Vagina (tissue), 2 donors: ENCODE data around the gene GFAP. TPM values are rescaled to one million over a fixed set of nuclear protein-coding genes. Genes with fewer than 3 reads are reported as not detected.

Source experiments
- DNase-seq, 2 donors: peaks; one replicate each; pipeline ENCODE4 v3.0.0-alpha.2; 2017; ENCODE audit errors: extremely low spot score in 2 of 2
- H3K27ac ChIP-seq: fragments of 200-600 bp; sonication (generic); one replicate; pipeline ENCODE4 v1.5.1; 2019
- H3K27me3 ChIP-seq: fragments of 200-600 bp; sonication (generic); one replicate; pipeline ENCODE4 v1.5.1; 2019
- H3K36me3 ChIP-seq, 2 donors: fragments of 200-600 bp; sonication (generic); one replicate each; pipeline ENCODE4 v1.5.1; 2017 to 2019
- H3K4me1 ChIP-seq: fragments of 200-600 bp; sonication (generic); one replicate; pipeline ENCODE4 v1.5.1; 2019
- H3K4me3 ChIP-seq, 2 donors: fragments of 200-600 bp; sonication (generic); 1 replicate in 1 of 2; 2 replicates in 1 of 2; pipeline ENCODE4 v1.5.1; 2016 to 2019
- H3K9me3 ChIP-seq: fragments of 200-600 bp; sonication (generic); one replicate; pipeline ENCODE4 v1.5.1; 2019
- CTCF ChIP-seq, 3 experiments: fragments of 450-650 bp in 2 of 3; fragments of 200-600 bp in 1 of 3; sonication (generic) in 1 of 3; IDR thresholded peaks; one replicate each; pipeline ENCODE4 v1.5.1; 2017 to 2019; ENCODE audit warnings: antibody characterized with exemption in 3 of 3, mild to moderate bottlenecking in 2 of 3, moderate library complexity in 2 of 3
- POLR2A ChIP-seq, 2 donors: fragments of 450-650 bp; IDR thresholded peaks; one replicate each; pipeline ENCODE4 v1.6.1; 2017; ENCODE audit warnings: antibody characterized with exemption in 2 of 2, mild to moderate bottlenecking in 2 of 2, moderate library complexity in 2 of 2
- POLR2AphosphoS5 ChIP-seq, 2 donors: sonication (generic); formaldehyde crosslinking; IDR thresholded peaks; one replicate each; pipeline ENCODE4 v1.9.0; 2017; ENCODE audit warnings: antibody characterized with exemption in 2 of 2, mild to moderate bottlenecking in 2 of 2, low read depth in 1 of 2; ENCODE audit not compliant: insufficient read depth in 1 of 2
- intact Hi-C: fragments of 100-400 bp; cut with DNase I; formaldehyde crosslinking; loops from one replicate; pipeline ENCODE4 v1.15.1; 2023
- total RNA-seq: library from RNA; depleted of rRNA; stranded (reverse); fragments of >200 nt; gene quantifications from one replicate; pipeline ENCODE4 v1.2.3, GENCODE V29; 2016

Gene GFAP
- total RNA-seq, 1 donor from 2014 or later, result not detected

GRCh38 chr17:44956998-44957981 is 42.0 kb upstream of the GFAP start:
- H3K4me3 ChIP-seq, result no peak overlapping the region
- no peak overlapping the region for H3K27ac ChIP-seq
- DNase-seq, result no peak
- H3K9me3 ChIP-seq, result no peaks in the 10 kb centered on the region
- intact Hi-C loops, result no loop called here
- H3K4me1 ChIP-seq, result peaks cover 11% of the 10 kb centered on the region
- no peaks in the 10 kb centered on the region for H3K36me3 ChIP-seq
- TF ChIP-seq POLR2A (IDR thresholded peaks at IDR 0.05) (no peak), CTCF (IDR thresholded peaks at IDR 0.05) (no peak), POLR2AphosphoS5 (IDR thresholded peaks at IDR 0.05; ENCODE audit: insufficient read depth in 1 of 2, low read depth in 1 of 2) (no peak)
- H3K27me3 ChIP-seq, result no peaks in the 10 kb centered on the region

- TF ChIP-seq POLR2A (IDR thresholded peaks at IDR 0.05), result no peak
- no peak for TF ChIP-seq CTCF (IDR thresholded peaks at IDR 0.05)
- TF ChIP-seq POLR2AphosphoS5 (IDR thresholded peaks at IDR 0.05; ENCODE audit: insufficient read depth in 1 of 2, low read depth in 1 of 2), result no peak
- H3K9me3 ChIP-seq, result no peaks in the 10 kb centered on the region
- intact Hi-C loops, result no loop called here
- peaks cover 11% of the 10 kb centered on the region for H3K4me1 ChIP-seq
- no peak overlapping the region for H3K27ac ChIP-seq
- H3K4me3 ChIP-seq, result no peak overlapping the region
- no peaks in the 10 kb centered on the region for H3K27me3 ChIP-seq
- DNase-seq, result no peak
- H3K36me3 ChIP-seq, result no peaks in the 10 kb centered on the region
These were observed 40.5 kb upstream of the GFAP start for GRCh38 chr17:44955674-44956425.

GRCh38 chr17:44952946-44953475 is 37.7 kb upstream of the GFAP start:
- no peak for DNase-seq
- no peak for TF ChIP-seq CTCF (IDR thresholded peaks at IDR 0.05)
- TF ChIP-seq POLR2AphosphoS5 (IDR thresholded peaks at IDR 0.05; ENCODE audit: insufficient read depth in 1 of 2, low read depth in 1 of 2), result no peak
- no peak for TF ChIP-seq POLR2A (IDR thresholded peaks at IDR 0.05)

GRCh38 chr17:44948315-44948795 is 33.1 kb upstream of the GFAP start:
- no peaks in the 10 kb centered on the region for H3K9me3 ChIP-seq
- no peak for DNase-seq
- TF ChIP-seq POLR2A (IDR thresholded peaks at IDR 0.05) (no peak), POLR2AphosphoS5 (IDR thresholded peaks at IDR 0.05; ENCODE audit: insufficient read depth in 1 of 2, low read depth in 1 of 2) (no peak), CTCF (IDR thresholded peaks at IDR 0.05) (no peak)
- peak overlapping the region; percentile 54 to 79 for H3K4me3 ChIP-seq
- H3K27ac ChIP-seq, result peak overlapping the region; percentile 52
- H3K36me3 ChIP-seq, result no peaks in the 10 kb centered on the region
- intact Hi-C loops, result no loop called here
- peaks cover 9% of the 10 kb centered on the region for H3K4me1 ChIP-seq
- H3K27me3 ChIP-seq, result no peaks in the 10 kb centered on the region

More at GRCh38 chr17:44952946-44953475, 37.7 kb upstream of the GFAP start:
- intact Hi-C loops, result no loop called here
- H3K4me3 ChIP-seq, result no peak overlapping the region
- no peaks in the 10 kb centered on the region for H3K4me1 ChIP-seq
- H3K9me3 ChIP-seq, result no peaks in the 10 kb centered on the region
- no peaks in the 10 kb centered on the region for H3K27me3 ChIP-seq
- H3K36me3 ChIP-seq, result no peaks in the 10 kb centered on the region
- H3K27ac ChIP-seq, result no peak overlapping the region
